ENCODE results near the gene FBN1.

FBN1 gene

DNA sequence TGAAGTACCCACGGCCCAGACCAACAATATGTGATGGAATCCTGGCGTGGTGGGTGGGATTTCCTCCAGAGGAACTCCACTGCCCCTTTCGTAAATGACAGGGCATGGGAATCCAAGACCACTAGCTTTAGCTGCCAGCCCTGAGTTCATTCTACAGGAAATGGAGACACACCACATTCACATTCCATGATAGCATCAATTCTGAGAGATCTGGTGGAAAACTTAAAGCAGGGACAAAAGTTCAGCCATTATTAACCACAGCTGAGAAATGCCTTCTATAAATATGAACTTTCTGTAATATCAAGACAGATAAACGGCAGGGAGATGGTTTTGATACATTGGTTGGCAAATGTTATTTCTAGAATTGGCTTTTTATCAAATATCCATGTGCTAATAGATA is 98.2 kb downstream of the FBN1 start:
- no peak for DNase-seq

GRCh38 chr15:48546296-48546695 is 99.2 kb downstream of the FBN1 start:
- DNase-seq, result no peak

DNA sequence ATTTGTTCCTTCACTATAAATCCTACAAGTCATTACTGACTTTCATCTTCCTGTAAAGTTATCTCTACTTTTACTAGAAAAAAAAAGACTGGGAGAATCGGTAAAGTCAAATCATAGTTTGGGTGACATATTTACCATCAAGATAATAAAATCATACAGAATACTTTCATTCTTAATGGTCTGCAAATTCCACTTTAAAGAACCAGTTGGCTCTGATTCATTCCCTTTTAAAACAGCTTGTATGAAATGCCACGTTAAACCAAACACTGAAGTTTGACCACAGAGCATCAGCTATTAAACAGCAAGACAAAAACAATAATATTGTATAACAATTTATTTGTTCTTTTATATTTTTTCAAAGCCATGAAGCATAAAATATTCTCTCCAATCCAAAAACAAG is 100.7 kb downstream of the FBN1 start:
- DNase-seq, result no peak

DNA sequence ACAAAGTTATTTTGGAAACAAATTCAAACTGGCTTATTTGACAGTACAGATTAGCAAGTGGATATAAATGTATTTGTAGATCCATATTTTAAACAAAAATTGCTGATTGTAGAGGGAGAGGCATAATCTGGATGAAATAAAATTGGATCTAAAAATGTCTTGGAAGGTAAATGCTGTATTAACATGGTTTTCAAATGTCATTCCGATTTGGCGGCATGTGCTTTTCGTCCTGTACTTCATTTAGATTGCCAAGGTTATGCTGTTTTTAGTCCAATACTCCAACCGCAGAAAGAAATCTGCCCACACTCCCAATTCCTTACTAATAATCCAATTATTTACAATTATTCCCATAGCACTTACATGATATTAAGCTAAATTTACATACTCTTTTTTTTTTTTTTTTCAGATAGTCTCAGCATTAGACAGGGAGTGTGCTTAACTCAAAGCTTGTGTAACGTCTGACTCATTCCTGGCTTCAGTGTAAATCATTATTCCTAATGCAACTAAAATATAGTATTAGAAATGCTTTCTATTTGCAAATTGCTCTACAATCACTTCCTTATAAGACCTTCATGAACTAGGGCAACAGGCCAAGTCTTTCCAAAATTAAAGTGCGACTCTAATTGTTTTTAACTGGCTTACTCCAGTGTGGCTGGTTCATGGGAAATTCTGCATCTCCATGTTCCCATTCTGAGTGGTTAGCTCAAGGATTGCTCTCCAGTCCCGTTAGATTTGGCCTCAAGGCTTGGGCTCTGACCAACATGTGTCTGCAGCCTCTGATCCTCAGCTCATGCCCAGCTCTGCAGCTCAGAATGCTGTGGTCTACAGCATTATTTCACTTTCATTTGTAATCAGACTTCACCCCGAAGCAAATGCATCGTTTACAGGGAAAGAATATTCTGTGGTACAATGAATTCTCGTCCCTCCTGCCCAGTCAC is 103.9 kb downstream of the FBN1 start:
- DNase-seq, result no peak

- DNase-seq, result no peak
Measured at GRCh38 chr15:48540756-48541155, 104.8 kb downstream of the FBN1 start.

DNA sequence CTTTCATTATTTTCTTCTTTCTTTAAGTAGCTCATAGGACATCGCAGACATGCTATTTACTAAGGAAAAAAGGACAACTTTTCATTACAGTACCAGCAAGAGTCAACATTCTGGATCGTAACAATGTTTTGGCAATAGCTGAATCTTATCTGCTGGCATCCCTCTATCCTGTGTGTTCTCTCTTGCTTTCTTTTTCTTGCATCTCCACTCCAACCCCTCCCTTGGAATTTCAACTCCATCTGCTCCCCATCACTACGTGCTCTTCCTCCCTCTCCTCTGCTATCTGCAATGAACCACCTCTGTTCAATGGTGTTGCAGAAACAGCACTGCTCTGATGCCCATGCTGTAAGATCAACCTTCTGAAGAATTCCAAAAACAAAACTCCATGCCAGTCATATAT is 106.6 kb downstream of the FBN1 start:
- no peak for DNase-seq

- DNase-seq, result no peak
Measured at GRCh38 chr15:48537271-48538113, 108.0 kb downstream of the FBN1 start.

DNA sequence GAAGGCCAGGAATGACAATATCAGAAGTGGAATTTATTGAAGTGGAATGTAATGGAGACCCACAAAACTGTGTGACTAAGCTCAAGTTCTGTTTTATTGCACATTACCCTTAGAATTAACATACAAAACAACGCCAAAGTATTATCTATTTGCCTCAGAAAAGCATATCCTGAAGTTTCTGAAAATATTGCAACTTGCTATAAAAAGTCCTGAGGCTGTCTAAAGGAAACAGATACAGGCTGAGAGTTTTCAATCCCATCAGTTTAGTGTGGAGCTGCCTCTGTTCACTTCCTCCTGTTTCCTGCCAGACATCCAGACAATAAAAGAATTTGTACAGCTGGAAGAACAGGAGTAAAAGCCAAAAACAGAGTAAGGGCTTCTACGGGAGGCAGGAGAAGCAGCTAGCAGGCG is 108.8 kb downstream of the FBN1 start:
- no peak for DNase-seq

DNA sequence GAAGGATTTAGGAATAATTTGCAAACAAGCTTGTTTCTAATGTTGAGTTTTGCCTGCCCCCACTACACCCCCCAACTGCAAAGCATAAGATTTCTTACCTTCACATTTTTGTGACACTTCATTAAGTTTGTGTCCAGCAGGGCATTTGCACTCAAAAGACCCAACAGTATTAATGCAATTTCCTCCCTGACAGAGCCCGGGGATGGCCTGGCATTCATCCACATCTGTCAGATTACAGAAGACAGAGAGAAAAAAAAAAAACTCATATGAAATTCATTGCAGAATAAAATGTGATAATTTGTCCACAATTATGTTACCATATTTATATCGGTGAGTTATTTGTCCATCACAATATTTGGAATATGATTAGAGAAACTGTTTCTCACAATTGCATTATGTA is 111.5 kb downstream of the FBN1 start:
- no peak for DNase-seq

GRCh38 chr15:48532946-48533345 is 112.6 kb downstream of the FBN1 start:
- DNase-seq, result no peak

DNA sequence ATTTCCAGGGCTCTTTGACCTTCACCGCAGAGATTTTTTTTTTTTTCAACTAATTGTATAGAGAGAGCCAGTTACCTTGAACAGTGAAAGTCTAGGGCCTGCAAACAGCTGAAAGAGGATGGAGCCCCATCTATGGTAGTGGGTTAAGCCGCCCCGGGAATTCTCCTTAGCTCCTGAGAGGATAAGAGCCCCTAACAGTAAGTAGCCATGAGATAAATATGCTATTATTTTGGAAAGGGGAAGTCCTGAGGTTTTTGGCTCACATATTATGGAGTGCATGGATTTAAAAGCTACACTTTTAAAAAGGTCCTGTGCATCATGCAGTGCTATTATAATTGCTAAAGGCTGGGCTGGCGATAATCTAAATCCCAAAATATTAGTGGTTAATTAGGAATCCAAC is 115.0 kb downstream of the FBN1 start:
- DNase-seq, result no peak

GRCh38 chr15:48528921-48529320 is 116.6 kb downstream of the FBN1 start:
- no peak for DNase-seq

- no peak for DNase-seq
Measured at GRCh38 chr15:48527517-48527916, 118.0 kb downstream of the FBN1 start.

- no peak for DNase-seq
Measured at GRCh38 chr15:48522911-48523310, 122.6 kb downstream of the FBN1 start.

- DNase-seq, result no peak
Measured at GRCh38 chr15:48522123-48522522, 123.4 kb downstream of the FBN1 start.

- peak; percentile 3 for DNase-seq
Measured at GRCh38 chr15:48520376-48521155, 124.9 kb downstream of the FBN1 start.

DNA sequence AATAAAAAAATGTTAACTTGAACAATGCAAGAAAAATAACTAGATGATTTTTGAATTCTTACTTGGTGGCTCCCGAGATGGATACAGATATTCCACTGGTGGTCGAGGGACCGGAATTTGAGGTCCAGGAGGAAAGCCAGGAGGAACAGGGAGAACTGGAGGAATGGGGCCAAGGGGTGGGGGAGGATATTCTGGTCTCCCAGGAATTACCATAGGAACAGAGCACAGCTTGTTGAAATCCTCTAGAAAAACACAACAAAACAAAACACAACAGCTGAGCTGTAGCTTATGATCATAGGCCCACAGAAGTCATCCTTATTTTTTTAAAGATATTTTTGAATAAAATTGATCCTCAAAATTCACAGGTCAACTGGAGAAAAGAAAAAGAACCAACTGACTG is 129.4 kb downstream of the FBN1 start:
- no peak for DNase-seq

DNA sequence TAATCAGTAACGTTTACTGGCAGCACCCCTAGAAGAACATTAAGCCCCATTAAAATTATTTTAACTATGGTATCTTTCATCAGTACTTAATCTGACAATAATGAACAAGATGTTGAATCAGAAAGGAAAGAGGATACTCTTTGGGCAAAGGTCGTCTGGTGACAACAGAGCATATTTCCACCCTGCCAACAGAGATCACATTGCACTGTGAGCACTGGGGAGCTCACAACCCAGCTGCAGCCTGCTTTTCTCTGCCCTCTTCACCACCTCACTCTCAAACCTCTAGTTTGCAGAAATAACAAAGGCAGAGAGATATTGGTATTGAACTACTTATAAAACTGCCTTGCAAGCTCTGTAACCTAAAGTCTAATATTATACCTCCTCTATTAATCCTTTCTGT is 130.0 kb downstream of the FBN1 start:
- DNase-seq, result no peak

- DNase-seq, result no peak
Measured at GRCh38 chr15:48514103-48514816, 131.2 kb downstream of the FBN1 start.

DNA sequence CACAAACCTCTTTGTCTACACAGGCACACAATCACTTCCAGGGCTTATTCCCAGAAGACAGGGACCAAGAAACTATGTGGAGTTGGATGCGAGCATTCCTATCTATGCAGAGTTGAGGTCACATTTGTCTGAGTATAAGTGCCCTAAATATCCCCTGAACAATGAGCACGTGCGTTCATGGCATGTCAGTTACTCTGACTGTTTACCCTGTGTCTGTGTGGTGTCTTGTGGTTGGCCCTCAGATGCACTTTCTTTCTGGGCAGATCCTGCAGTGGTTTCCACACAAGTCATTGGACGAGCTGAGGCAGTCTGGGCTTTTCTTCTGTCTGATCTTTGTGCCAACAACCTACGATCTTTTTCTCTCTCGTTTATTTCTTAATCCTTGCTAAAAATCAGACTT is 134.5 kb downstream of the FBN1 start:
- no peak for DNase-seq

DNA sequence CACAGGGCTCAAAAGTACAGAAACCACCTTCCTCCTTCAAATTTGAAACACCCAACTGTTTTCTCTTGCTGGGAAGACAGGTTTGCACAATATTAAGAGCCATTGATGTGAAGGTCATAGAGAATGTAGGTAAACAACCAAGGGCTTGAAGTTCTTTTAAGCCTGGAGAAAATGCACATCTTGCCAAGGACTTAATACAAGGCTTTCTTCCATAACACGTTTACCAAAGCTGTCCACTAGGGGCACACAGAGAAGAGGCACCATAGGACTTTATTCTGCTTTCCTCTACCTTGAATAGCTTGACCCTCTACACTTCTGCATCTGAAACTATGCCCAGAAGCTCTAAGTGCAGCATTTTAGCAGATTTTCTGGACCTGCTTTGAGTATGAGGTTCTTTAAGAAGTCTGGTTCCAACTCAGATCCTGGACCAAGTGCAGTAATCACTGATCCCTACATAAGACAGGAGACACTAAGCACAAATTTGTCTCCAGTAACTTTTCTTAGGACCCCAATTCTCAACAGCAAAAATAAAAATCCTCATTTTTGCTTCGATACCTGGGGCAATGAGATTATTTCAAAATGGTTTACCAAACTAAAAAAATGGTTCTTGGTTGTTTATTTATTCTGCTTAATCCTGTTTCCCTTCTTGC is 138.0 kb downstream of the FBN1 start:
- DNase-seq, result peak; percentile 73

- DNase-seq, result no peak
Measured at GRCh38 chr15:48505067-48505466, 140.4 kb downstream of the FBN1 start.
